GM19395 (cell line): Measurements from ENCODE around the gene AIPL1.
"Not testable (repeated sequence)": the region's sequence is repeated elsewhere in the genome, so short reads cannot be mapped to it uniquely, and the experiment has no call there.

ENCODE experiments used
- ATAC-seq: cut with Tn5 transposase; IDR thresholded peaks from one replicate; pipeline ENCODE4 v1.9.1; 2021; ENCODE audit warnings: mild to moderate bottlenecking, moderate library complexity; ENCODE audit not compliant: unreplicated experiment

AIPL1 gene, protein sequence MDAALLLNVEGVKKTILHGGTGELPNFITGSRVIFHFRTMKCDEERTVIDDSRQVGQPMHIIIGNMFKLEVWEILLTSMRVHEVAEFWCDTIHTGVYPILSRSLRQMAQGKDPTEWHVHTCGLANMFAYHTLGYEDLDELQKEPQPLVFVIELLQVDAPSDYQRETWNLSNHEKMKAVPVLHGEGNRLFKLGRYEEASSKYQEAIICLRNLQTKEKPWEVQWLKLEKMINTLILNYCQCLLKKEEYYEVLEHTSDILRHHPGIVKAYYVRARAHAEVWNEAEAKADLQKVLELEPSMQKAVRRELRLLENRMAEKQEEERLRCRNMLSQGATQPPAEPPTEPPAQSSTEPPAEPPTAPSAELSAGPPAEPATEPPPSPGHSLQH

DNA sequence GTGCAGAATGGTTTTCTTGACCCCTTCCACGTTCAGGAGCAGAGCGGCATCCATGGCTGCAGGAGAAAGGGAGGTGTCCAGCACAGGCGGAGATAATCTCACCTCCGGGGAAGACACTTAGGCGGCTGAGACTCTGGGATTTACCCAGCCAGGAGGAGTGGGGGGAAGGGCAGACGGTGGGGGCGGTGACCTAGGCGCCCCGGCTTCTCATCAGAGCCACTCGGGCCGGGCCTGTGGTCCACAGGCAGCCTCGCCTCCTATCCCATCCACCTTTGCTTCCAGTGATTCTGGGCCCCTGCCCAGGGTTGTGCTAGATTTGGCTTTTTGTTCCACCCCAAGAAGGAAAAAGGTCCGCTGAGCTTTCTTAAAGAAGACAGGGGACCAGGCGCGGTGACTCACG, at the start of gene AIPL1:
Gene AIPL1, minus strand, starts transcription at position 71 of the 400 bp plus-strand sequence. Its CDS starts 17 bp downstream, at position 54.
- no peak for ATAC-seq

DNA sequence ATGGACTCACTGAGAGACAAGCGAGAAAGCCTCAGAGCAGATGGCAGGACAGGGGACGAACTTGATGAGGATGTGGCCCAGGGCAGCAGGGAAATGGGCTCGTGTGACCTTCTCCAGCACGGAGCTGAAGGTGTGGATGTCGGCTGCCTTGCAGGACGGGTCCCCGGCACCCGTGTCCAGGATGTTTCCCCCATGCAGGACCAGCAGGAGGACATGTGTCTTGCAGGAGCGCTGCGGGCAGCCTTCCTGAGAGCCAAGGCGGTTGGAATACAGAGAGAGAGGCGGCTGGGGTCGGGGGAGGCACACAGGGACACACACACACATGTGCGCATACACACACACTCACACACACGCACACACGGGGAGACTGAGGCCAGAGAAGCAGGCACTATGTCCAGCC, 48.6 kb upstream of the AIPL1 start:
- ATAC-seq: no peak

DNA sequence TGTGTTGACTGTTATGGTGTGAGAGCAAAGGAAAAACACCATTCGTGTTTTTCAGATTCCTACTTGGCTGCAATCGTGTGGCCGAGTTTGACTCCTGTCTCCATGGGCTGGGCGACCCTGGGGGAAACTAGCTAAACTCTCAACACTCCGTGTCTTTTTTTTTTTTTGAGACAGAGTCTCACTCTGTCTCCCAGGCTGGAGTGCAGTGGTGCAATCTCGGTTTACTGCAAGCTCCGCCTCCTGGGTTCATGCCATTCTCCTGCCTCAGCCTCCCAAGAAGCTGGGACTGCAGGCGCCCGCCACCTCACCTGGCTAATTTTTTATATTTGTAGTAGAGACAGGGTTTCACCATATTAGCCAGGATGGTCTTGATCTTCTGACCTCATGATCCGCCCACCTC, 47.9 kb upstream of the AIPL1 start:
- ATAC-seq: not testable (repeated sequence)

DNA sequence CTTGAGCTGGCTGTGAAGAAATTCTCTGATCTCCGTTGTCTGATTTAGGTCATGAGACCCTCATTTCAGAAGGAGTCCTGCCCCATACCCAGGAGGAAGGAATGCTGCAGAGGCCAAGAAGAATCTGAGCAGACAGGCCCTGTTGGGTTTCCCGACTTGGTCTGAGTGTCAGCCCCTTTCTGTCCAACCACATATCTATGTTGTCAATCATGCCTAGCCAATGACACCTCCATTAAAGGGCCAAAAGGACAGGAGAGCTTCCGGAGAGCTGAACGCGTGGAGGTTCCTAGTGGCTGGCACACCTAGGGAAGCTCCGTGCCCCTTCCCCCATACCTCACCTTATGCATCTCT, 47.2 kb upstream of the AIPL1 start:
- ATAC-seq: no peak

DNA sequence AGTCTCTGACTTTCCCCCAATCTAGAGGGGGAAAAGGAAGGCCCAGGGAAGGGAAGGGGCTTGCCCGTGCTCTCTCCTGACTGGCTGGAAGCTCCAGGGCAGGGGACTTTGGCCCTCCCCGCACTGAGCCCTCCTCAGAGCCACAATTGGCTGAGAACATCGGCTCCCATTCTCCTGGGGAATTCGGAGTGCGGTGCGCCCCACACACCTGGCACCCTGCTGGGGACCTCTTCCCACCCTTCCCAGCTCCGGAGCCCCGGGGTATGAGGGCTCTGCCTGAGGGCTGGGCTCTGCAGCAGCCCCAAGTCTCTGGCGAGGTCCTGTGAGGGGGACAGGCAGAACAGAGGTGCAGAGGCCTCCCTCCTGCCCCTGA, 45.4 kb upstream of the AIPL1 start:
- no peak for ATAC-seq

DNA sequence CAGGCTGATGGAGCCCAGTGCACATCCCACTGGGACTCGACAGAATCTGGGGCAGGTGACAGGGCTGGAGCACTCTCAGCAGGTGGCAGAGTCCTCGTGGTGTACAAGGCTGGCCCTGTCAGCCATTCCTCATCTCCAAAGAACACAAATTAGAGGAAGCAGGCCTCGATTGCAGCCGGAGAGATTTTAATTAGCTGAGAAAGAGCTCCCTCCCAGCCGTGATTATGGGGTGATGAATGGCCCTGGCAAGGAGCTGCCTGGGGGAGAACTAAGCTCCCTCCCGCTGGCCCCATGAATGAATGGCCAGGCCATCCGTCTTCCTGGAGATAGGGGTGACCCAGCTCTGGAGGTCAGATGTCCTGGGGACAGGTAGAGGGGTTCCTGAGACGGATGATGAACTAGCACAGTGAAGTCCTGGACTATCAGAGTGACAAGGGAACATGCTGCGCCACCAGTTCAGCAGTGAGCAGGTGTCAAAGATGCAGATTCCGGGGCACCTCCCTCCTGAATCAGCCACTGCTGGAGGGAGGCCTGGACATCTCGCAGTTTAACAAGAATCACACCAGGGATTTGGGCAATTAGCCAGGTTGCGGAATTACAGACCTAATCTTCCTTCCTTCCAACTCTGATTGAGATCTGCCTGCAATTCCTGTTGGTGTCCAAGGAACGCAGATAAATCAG, 44.8 kb upstream of the AIPL1 start:
- no peak for ATAC-seq

DNA sequence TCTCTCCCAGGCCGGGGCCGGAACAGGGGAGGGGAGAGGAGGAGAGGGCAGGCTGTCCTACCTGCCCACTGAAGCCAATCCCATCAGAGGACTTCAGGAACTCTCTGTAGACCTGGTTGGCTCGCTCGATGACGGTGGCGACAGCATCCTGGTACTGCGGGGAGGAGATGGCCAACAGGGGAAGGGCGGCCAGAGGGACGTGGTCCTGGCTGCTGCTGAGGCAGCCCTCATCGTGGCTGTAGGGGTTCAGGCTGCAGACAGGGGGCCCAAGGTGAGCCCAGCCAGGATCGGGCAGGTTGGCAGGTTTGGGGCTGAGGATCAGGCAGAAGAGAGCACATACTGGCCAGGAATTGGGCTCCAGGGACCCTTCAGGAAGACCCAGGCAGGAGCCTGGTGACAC, 43.6 kb upstream of the AIPL1 start:
- no peak for ATAC-seq

DNA sequence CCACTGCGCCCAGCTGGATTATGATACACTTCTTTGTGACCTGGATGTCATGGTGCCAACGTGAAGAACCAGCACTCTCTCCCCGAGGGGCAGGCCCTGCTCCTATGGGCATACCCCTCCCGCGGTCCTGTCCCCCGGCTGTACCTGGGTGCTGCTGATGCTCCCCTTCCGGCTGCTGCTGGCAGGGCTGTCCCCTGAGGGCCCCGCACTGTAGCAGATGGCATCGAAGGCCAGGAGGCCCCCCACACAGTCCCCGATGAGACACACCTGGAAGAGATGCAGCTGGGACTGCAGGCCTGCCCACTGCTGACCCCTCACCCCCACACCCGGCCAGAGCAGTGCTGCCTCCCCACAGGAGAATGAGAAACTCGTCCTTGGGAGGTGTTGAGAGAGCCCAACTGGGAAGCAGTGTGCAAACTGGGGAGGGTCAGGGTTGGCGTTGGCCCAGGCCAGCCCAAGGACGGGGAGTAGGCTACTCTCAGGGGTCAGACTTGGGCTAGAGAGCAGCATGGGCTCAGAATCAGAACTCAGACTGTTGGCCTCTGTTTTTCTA, 43.0 kb upstream of the AIPL1 start:
- no peak for ATAC-seq

DNA sequence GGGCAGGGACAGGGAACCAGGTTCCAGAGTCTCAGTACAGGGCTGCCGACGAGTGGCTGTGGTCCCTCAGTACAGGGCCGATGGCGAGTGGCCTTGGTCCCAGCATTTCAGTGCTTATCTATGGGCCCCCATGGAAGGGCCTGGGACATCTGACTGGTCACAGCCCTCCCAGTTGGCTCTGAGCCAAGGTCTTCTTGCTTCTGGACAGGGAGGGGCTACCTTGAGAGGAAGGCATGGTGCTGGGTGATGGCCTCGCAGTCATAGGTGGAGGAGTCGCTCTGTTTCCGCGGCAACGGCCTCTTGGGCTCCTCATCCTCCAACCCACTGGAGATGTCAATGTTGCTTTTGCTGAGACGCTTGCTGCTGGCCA, 41.9 kb upstream of the AIPL1 start:
- no peak for ATAC-seq

DNA sequence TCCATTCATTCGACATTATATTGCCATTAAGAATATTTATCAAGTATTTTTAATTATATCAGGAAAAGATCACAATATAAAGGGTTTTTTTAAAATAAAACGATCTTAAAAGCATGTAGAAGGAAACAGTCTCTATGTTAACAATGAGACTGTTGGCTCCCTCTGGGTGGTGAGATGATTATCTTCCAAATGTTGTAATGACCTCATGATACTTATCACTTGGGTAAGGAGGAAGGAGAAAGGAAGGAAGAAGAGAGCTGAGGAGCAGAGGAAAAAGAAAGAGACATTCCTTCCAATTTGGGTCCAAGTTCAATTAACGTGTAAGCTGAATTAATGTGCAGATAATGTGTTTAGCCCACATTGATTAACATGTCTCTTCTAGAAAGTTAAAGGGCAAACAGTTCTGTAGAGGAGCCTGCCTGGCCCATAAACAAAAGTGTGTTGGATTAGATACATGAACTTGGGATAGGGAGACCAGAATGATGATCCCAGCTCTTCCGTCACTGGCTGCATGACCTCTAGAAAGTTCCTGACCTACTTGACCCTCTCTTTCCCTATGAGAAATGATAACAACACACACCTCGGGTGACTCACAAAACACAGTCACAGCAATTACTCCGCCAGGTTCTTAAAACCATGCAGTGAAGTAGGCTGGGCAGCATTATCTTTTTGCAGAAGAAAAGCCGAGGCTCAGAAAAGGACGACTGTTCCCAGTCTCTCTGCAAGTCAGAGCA, 41.3 kb upstream of the AIPL1 start:
- no peak for ATAC-seq

DNA sequence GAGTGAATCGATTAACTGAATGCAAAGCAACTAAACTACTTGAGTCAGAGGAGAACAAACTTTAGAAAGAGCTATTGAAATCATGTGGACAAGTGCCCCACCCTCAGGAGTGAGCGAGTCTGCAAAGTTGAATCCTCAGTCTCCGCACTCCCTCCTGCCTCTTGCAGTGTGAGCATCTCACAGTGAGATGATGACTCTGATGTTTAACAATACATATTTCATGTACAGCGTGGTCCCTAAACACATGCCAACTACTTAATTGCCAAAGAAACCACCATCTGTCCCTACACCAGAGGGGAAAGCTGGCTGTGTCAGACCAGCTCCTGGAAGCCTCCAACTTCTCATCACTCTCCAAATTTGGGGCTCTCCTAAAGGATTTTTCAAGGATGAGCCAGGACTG, 40.5 kb upstream of the AIPL1 start:
- no peak for ATAC-seq

DNA sequence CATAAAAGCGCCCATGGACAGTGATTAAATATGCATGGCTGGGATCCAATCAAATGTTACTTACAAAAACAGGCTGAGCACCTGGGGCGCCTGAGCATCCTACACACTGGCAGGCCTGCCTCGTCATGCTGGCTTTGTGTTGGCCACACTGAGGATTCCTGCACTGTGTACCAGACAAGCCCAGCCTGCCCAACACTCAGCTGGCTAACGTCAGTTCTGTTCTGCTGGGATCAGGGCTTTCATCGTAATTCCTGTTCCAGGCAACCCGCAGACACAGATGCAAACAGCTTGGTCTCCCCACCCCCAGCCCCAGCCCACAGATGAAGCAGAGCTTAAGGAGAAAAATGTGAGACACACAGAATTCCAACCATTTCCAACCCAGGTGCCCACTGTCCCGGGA, 40.0 kb upstream of the AIPL1 start:
- ATAC-seq: no peak

DNA sequence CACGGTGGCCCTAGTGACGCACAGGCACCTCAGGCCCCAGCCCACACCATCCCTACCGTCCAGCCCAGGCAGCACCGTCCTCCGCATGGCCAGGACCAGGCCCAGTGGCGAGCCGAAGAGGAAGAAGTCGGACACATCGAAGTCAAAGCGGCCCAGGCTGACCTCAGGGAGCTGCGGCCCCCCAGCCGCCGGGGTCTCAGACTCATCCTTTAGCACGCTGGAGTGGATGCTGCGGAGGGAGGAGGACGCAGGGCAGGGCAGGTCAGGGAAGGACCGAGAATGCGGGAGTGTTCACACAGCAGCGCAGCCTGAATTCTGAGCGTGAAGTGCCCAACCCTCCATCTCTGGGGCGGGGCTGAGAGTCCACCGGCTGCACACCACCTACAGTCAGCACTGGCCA, 39.5 kb upstream of the AIPL1 start:
- no peak for ATAC-seq

DNA sequence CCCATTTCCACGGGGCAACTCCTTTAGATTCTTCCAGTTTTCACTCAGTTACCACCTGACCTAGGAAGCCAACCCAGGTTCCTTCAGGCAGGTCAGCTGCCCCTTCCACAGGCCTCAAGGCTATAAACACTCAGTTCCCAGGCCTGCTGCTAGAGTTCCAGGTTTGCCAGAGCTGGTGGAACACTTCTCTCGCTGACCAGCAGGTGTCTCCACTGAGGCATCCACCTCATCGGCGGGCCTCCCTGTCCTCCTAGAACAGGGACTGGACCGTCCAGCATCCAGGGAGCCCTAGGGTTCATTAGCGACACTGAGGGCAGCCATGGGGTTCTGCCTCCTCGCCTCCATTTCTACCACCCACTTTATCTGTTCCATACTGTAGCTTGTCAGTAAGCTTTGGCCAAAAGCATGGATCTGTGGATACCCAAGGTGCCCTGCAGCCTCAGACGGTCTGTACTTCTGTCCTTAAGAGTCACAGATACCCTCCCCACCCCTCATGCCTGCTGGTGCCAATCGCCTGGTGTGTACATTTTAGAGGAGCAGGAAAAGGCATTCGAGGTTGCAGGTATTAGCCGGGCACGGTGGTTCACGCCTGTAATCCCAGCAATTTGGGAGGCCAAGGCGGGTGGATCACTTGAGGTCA, 38.3 kb upstream of the AIPL1 start:
- ATAC-seq: no peak

DNA sequence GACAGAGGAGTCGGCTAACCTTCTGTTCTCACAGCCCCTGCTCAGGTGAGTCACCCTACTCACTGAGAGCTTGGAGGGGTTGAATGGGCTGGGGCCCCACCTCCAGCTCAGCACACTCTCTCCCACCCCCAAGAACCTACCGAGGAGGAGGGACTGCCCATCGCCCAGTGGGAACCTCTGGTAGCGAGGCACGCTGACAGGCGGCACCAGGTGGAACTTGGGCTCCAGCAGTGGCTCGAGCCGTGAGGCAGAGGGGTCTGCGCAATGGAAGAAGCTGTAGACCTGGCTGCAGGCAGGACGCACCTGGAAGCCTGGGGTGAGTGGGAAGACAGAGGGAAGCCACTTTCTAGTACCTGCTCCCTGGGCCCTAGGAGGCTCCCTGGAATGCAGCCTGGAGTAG, 37.6 kb upstream of the AIPL1 start:
- no peak for ATAC-seq

DNA sequence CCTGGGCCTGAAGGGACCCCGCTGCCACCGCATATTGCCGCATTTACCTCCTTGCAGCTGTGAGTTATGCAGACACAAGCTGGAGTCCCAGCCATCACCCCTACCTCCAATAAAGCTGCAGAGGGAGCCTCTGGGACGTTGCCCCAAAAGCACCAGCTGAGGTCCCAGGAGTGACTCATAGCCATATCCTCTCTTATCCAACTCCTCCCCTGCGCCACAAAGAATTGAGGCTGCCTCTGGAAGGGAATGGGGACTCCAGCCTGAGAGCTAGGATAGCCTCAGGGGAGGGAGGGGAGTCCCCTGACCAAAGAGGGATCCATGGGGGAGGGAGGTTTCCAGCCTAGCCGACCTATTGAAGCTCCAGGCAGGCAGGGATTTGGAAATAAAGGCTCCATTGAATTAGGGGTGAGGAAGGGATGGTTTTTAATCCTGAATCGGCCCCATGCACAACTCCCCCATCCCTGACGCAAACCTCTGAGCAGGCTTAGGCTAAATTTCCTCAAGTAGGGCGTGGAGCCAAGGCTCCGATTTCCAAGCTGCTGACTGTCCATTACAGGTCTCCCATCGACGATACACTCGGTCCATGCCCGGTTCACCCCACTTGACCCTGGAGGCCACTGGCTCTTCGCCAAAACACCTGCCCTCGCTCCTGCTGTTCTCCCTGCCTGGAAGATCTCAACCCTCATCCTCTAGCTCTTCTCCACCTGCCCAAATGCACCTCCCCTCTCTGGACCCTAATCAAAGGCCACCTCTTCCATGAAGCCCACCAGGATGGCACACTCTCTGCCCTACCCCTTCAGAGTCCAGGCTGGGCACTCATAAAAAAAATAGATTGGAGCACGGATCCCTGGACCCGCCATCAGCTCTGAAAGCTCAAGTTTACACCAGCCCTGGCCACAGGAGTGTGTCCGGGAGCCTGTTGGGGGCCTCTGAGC, 36.9 kb upstream of the AIPL1 start:
- ATAC-seq: no peak

DNA sequence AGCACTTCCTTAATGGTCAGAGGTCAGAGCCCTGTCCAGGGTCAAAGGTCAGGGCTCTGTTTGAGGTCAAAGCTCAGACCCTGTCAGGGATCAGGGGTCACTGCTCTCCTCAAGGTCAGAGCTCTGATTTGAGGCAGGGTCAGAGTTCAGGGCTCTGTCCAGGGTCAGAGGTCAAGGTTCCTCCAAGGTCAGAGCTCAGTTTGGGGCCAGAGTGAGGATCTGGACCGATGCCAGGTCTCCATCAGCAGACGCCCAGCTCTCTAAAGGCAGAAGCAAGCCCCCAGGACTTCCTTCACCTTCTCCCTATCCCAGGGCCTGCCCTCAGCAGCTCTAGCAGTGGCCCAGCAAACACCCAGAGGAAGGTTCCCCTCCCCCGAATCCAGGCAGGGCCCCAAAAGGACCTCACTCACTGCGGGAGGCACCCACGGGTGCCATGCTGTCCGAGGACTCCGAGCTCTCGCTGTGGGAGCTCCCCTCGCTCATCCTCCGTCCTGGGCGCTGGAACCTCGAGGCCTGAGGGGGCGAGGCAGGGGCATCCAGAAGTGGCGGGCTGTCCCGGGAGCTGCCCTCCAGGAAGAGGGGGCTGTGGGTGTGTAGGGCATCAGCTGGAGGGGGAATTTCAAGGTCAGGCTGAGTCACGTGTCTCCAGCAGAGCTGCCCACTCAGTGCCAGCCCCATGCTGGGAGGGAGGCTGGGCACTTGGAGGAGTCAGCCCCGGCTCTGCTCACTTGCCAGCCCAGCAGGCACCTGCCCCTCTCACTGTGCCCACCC, 36.0 kb upstream of the AIPL1 start:
- ATAC-seq: no peak

DNA sequence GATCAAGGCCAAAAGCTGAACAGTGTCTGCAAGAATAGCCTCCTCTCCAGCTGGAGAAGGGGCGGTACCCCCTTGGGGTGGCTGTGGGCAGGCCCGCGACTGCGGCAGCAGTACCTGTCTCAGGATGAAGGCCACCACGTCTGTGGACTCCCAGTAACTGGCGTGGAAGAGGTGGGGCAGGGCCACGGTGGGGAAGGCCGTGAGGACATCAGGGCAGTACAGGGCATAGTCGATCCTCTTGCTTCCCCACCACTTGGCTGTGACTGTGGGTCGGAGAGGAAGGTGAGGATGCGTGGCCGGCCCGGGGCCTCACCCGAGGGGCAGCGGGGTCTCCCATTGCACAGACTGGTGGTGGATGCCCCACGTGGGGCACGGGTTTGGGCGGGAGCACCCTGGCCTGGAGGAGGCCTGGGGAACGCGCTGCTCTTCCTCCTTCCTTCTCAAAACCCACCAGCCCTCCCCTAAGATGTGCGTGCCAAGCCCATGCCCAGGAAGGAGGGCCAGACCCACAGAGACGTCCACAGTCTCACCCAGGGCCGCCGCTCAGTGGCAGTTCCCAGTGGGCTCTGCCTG, 35.3 kb upstream of the AIPL1 start:
- ATAC-seq: no peak
